Loucy (cell line): ENCODE data around the gene VLDLR.
A peak's percentile ranks its signal among the peaks of the same experiment; 100 is the strongest.

Experiments
- H2AFZ ChIP-seq: fragments of 200-600 bp; sonication (generic); 2 replicates; pipeline ENCODE4 v1.6.0; 2016; ENCODE audit warnings: antibody characterized with exemption, mild to moderate bottlenecking, low read length, moderate library complexity
- H3F3A ChIP-seq: fragments of 200-600 bp; 2 replicates; pipeline ENCODE4 v1.6.0; 2016; ENCODE audit warnings: antibody characterized with exemption, low read depth, mild to moderate bottlenecking
- H3K27me3 ChIP-seq: fragments of 200-600 bp; sonication (generic); 2 replicates; pipeline ENCODE4 v1.6.1; 2014; ENCODE audit warnings: low read length, mild to moderate bottlenecking; ENCODE audit not compliant: insufficient read depth, poor library complexity, severe bottlenecking
- H3K36me3 ChIP-seq: fragments of 200-600 bp; sonication (generic); 2 replicates; pipeline ENCODE4 v1.6.1; 2016; ENCODE audit warnings: low read length; ENCODE audit not compliant: insufficient read depth
- H3K4me1 ChIP-seq: fragments of 200-600 bp; sonication (generic); 2 replicates; pipeline ENCODE4 v1.5.1; 2014; ENCODE audit warnings: low read length, mild to moderate bottlenecking; ENCODE audit not compliant: insufficient read depth, poor library complexity, severe bottlenecking
- H3K4me2 ChIP-seq: fragments of 200-600 bp; sonication (generic); 2 replicates; pipeline ENCODE4 v1.6.0; 2014; ENCODE audit warnings: antibody characterized with exemption, low read length, low read depth, mild to moderate bottlenecking; ENCODE audit not compliant: poor library complexity, severe bottlenecking
- H3K4me3 ChIP-seq: fragments of 200-600 bp; sonication (generic); 2 replicates; pipeline ENCODE4 v1.5.1; 2014; ENCODE audit warnings: low read length, mild to moderate bottlenecking, mixed read lengths; ENCODE audit not compliant: poor library complexity, severe bottlenecking
- H3K79me2 ChIP-seq: fragments of 200-600 bp; sonication (generic); 2 replicates; pipeline ENCODE4 v1.6.1; 2014; ENCODE audit warnings: low read length; ENCODE audit not compliant: insufficient read depth
- H3K9ac ChIP-seq: fragments of 200-600 bp; sonication (generic); 2 replicates; pipeline ENCODE4 v1.6.0; 2014; ENCODE audit warnings: mild to moderate bottlenecking, low read depth, low read length, moderate library complexity; ENCODE audit not compliant: poor library complexity, severe bottlenecking
- H3K9me2 ChIP-seq: fragments of 200-600 bp; sonication (generic); replicated peaks from 2 replicates; pipeline ENCODE4 v1.6.1; 2016; ENCODE audit warnings: low read depth, low read length, mixed read lengths
- H3K9me3 ChIP-seq: fragments of 200-600 bp; sonication (generic); 2 replicates; pipeline ENCODE4 v1.6.1; 2014; ENCODE audit warnings: mild to moderate bottlenecking, antibody characterized with exemption, low read length, low read depth; ENCODE audit not compliant: insufficient read depth
- H4K20me1 ChIP-seq: fragments of 200-600 bp; sonication (generic); 2 replicates; pipeline ENCODE4 v1.6.0; 2014; ENCODE audit warnings: antibody characterized with exemption, low read length, mild to moderate bottlenecking; ENCODE audit not compliant: insufficient read depth, poor library complexity, severe bottlenecking
- EZH2phosphoT487 ChIP-seq: fragments of 200-600 bp; IDR thresholded peaks from 2 replicates; pipeline ENCODE4 v1.6.1; 2018; ENCODE audit warnings: antibody characterized with exemption, mild to moderate bottlenecking, moderate library complexity, borderline replicate concordance
- TF ChIP-seq, protein P1 (sequence below): fragments of 200-600 bp; sonication (generic); conservative IDR thresholded peaks from 2 replicates; pipeline ENCODE4 v1.5.1; 2014; ENCODE audit warnings: mild to moderate bottlenecking, antibody characterized with exemption, low read length

Gene VLDLR

DNA sequence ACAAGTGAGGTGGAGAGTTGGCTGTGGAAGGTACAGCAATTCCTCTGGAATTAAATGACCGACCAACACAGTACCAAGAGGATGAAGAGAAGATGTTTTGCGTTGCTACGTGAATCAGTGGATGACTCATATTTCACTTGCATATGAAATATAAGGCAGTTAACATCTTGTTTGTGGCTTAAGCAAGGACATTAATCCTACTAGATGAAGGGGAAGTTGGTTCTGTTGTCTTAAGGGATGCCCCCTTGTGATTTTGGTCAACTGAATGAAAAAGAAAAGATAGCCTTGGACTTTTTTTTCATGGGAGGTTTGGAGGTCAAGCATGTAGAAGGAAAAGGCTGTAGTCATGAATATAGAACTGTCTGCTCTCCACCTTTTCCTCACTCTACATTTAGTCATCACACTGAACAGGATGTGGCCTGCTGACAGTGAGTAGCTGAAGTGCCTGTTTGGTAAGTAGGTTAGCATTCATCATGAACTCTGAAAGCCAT is 33.9 kb downstream of the VLDLR start:
- no peaks in the 10 kb centered on the region for H3K9me2 ChIP-seq
- H4K20me1 ChIP-seq: no peaks in the 10 kb centered on the region
- H3K27me3 ChIP-seq: no peaks in the 10 kb centered on the region
- H3K4me1 ChIP-seq: peaks cover 43% of the 10 kb centered on the region
- peak overlapping the region; percentile 66 for H3K9ac ChIP-seq
- H3K79me2 ChIP-seq: no peaks in the 10 kb centered on the region
- peak overlapping the region; percentile 81 for H3K4me2 ChIP-seq
- peak overlapping the region; percentile 21 for H3K4me3 ChIP-seq
- peaks cover 49% of the 10 kb centered on the region for H3K36me3 ChIP-seq
- H2AFZ ChIP-seq: no peak overlapping the region
- H3K9me3 ChIP-seq: no peaks in the 10 kb centered on the region
- no peak for TF ChIP-seq EZH2phosphoT487
- TF ChIP-seq, protein P1, sequence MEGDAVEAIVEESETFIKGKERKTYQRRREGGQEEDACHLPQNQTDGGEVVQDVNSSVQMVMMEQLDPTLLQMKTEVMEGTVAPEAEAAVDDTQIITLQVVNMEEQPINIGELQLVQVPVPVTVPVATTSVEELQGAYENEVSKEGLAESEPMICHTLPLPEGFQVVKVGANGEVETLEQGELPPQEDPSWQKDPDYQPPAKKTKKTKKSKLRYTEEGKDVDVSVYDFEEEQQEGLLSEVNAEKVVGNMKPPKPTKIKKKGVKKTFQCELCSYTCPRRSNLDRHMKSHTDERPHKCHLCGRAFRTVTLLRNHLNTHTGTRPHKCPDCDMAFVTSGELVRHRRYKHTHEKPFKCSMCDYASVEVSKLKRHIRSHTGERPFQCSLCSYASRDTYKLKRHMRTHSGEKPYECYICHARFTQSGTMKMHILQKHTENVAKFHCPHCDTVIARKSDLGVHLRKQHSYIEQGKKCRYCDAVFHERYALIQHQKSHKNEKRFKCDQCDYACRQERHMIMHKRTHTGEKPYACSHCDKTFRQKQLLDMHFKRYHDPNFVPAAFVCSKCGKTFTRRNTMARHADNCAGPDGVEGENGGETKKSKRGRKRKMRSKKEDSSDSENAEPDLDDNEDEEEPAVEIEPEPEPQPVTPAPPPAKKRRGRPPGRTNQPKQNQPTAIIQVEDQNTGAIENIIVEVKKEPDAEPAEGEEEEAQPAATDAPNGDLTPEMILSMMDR: no peak
- peaks cover 10% of the 10 kb centered on the region; the same call in 1 of the 2 replicates for H3F3A ChIP-seq

DNA sequence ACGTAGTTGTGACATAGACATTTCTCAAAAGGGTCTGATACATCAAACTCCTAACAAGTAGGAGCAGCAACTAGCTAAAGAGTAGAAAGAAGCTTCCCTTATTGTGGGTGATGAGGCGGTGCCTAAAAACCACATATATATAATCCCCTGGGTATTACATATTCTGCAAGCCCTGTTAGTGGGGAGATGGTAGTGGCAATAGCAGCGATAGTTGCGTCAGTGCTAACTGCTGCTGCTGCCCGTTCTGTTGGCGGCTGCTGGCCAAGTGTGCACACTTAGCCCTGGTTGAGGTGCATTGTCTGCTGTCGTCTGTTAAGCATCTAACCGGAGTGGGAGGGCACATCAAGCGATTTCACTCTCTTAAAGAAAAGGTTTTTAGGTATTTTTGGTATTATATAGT is 35.8 kb downstream of the VLDLR start:
- Histone ChIP-seq H2AFZ (0 out of 2 replicates have a peak overlapping the region, but pooled peaks have one; percentile 4), H3K4me2 (peak overlapping the region; percentile 81), H3K9me2 (no peaks in the 10 kb centered on the region), H3K27me3 (no peaks in the 10 kb centered on the region), H3K4me1 (peaks cover 54% of the 10 kb centered on the region), H3K9ac (peak overlapping the region; percentile 66), H3F3A (peaks cover 10% of the 10 kb centered on the region; the same call in 1 of the 2 replicates), H4K20me1 (no peaks in the 10 kb centered on the region), H3K9me3 (no peaks in the 10 kb centered on the region), H3K36me3 (peaks cover 29% of the 10 kb centered on the region; the same call in 1 of the 2 replicates), H3K79me2 (no peaks in the 10 kb centered on the region), H3K4me3 (peak overlapping the region; percentile 58)
- TF ChIP-seq, protein P1: no peak
- TF ChIP-seq EZH2phosphoT487: no peak

DNA sequence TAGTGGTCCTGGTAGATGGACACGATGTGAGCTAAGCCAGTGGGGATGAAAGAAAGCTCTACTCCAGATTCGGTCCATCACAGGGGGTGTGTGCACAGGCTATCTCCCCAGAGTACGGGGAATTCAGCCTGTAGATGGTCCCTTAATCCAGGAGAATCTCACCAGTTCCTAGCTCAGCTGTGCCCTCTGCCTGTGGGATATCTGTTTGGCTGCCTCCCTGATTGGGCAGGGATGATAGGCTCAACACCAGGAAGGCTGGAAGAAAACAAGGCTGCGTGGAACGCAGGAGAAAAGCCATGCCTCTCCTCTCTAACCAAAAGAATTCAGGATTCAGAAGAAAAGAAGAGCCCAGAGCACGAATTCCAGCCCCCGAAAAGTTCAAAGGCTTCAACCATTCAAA is 40.9 kb downstream of the VLDLR start:
- Histone ChIP-seq H3K36me3 (no peaks in the 10 kb centered on the region), H3K4me1 (peaks cover 47% of the 10 kb centered on the region), H3K9me2 (no peaks in the 10 kb centered on the region), H3K9ac (no peak overlapping the region), H4K20me1 (no peaks in the 10 kb centered on the region), H3K79me2 (no peaks in the 10 kb centered on the region), H3K4me2 (no peak overlapping the region), H2AFZ (no peak overlapping the region), H3K9me3 (0 out of 2 replicates have a peak, but pooled peaks cover 3% of the 10 kb centered on the region), H3K4me3 (no peak overlapping the region), H3F3A (0 out of 2 replicates have a peak, but pooled peaks cover 2% of the 10 kb centered on the region), H3K27me3 (no peaks in the 10 kb centered on the region)
- TF ChIP-seq, protein P1: peak; percentile 13; the same call in 1 of the 2 replicates
- no peak for TF ChIP-seq EZH2phosphoT487
